ENCODE results near the gene TXNDC11.

The TXNDC11 gene

DNA sequence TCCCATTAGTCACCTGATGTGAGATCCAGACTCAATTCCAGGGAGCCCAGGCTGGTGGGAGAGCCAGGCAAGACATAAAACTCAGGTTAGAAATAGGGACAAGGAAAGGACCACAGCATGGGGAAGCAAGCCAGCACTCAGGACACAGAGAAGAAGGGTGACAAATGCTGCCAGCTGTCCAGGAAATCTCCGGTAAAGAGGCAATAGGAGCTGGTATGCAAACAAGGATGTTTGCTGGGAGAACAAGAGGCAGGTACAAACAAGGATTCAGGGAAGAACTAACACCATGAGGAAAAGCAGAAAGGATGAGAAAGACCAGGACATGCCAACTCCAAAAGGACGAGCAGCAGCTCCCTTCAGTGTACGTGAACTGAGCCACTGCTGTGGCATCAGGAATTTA is 10.2 kb upstream of the TXNDC11 start:
- no peak for DNase-seq

DNA sequence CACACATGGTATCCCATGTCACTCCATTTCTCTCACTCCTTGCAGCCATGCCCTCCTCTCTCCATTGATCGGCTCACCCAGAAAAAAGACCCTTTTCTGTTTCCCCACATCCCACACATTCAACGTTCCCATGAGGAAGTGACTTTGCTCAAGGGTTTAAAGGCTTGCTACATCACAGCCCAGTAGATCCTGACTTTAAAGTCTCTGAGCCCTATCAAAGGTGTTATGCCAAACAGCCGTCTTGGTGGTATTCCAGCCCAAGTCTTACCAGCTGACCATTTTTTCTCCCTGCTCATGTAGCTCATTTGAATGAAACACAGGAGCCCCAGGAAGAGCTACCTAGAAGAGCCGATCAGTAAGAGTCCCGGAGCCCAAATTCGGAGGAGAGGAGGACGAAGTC is 7.4 kb upstream of the TXNDC11 start:
- DNase-seq: no peak

GRCh38 chr16:11748404-11749254 is 6.0 kb upstream of the TXNDC11 start:
- DNase-seq: no peak

DNA sequence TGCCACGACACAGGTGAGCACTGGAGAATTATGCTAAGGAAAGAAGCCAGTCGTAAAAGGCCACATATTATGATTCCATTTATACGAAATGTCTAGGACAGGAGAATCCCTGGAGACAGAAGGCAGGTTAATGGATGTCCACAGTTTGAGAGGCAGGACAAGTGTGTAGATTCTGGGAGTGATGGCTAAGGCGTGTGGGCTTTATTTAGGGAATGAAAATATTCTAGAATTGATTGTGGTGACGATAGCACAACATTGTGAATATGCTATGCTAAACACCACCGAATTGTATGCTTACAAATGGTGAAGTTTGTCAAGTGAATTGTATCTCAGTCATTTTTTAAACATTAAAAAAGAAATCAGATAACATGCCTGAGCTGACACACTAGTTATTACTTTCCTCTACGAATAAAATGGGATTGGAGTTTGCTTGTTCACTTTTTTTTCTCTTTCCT is 5.3 kb upstream of the TXNDC11 start:
- no peak for DNase-seq

- DNase-seq: no peak
These were observed 1.4 kb upstream of the TXNDC11 start for GRCh38 chr16:11744075-11744470.

- DNase-seq: no peak
These were observed 834 bp upstream of the TXNDC11 start for GRCh38 chr16:11743308-11744074.

- no peak for DNase-seq
These were observed 543 bp downstream of the TXNDC11 start for GRCh38 chr16:11742093-11742535.

DNA sequence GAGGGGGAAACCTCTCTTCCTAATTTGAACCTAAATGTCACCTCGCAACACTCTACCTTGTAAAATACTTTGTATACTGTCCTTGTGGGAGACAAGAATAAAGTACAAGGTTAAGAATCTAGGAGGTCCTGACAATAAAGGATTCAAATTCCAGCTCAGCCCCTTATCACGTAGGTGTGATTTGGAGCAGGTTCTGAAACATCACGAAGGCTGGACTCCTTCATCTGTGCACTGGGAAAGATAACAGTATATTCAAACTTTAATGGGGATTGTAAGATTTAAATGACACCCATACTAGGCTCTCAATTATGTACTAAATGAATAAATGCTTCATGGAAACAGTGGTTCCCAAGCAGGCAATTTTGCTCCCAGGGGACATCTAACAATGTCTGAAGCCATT is 2.1 kb downstream of the TXNDC11 start:
- no peak for DNase-seq

DNA sequence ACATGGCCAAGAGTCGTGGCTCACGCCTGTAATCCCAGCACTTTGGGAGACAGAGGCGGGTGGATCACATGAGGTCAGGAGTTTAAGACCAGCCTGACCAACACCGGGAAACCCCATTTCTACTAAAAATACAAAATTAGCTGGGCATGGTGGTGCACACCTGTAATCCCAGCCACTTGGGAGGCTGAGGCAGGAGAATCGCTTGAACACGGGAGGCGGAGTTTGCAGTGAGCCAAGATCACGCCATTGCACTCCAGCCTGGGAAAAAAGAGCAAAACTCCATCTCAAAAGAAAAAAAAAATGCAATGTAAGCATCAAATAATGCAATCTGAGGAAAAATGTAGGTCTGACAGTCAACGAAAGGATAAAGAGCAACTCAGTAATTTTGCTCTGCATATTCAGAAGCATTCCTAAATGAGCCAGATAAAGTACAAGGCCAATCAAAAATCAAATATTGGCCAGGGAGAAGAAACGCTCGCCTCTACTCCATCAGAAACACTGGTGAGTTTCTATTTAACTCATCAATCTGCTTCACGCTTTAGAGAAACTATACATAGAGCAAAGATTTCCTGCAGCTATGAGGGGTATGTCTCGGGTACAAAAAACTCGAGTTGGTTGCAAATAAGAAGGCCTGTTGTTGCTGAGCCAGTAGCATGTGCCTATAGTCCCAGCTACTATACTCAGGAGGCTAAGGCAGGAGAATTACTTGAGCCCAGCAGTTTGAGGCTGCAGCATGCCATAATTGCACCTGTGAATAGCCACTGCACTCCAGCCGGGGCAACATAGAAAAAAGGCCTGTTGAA is 3.7 kb downstream of the TXNDC11 start:
- no peak for DNase-seq

GRCh38 chr16:11737713-11738112 is 4.9 kb downstream of the TXNDC11 start:
- no peak for DNase-seq

- no peak for DNase-seq
These were observed 5.8 kb downstream of the TXNDC11 start for GRCh38 chr16:11736903-11737302.

- no peak for DNase-seq
These were observed 6.9 kb downstream of the TXNDC11 start for GRCh38 chr16:11735787-11736186.

- DNase-seq: no peak
These were observed 8.0 kb downstream of the TXNDC11 start for GRCh38 chr16:11734653-11735043.

DNA sequence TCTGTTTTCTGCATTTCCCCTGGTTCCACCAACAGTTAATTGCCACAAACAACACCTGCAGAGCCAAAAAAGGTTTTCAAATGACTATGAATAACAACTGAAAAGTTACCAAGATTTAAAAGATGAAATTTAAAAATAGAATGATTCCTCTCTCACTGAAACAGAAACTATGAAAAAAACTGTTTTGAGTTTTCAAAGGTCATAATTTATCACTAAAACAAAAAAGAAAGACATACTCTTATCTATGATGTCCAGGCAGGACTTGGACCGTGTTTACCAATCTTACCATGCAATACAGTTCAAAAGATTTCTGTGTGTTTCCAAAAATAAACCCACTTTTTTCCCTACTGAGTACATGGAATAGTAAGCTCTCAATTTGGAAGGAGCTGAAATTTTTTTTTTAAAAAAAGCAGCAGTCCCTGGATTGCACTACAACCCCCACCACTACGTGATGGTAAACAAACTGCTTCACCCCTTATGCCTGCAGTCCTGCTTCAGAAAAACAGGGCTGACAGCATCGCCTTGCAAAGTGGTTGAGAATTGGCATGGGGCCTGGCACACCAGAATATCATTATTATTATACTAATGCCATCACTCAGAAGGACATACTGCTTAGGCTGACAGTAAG is 8.5 kb downstream of the TXNDC11 start:
- no peak for DNase-seq

- no peak for DNase-seq
These were observed 11.4 kb downstream of the TXNDC11 start for GRCh38 chr16:11731222-11731621.

- DNase-seq: no peak
These were observed 12.9 kb downstream of the TXNDC11 start for GRCh38 chr16:11729787-11730186.

- DNase-seq: no peak
These were observed 14.7 kb downstream of the TXNDC11 start for GRCh38 chr16:11727796-11728543.

GRCh38 chr16:11726008-11726407 is 16.6 kb downstream of the TXNDC11 start:
- DNase-seq: no peak

- DNase-seq: no peak
These were observed 17.2 kb downstream of the TXNDC11 start for GRCh38 chr16:11725457-11725856.

- no peak for DNase-seq
These were observed 20.2 kb downstream of the TXNDC11 start for GRCh38 chr16:11722468-11722808.

GRCh38 chr16:11721781-11722467 is 20.7 kb downstream of the TXNDC11 start:
- DNase-seq: no peak

- DNase-seq: no peak
These were observed 22.9 kb downstream of the TXNDC11 start for GRCh38 chr16:11719762-11720161.
